Keratinocyte (primary cell): ENCODE data around the gene HSPBP1. TPM values are rescaled to one million over a fixed set of nuclear protein-coding genes. Genes with fewer than 3 reads are reported as not detected.

Experiments
- DNase-seq: peaks from one replicate; pipeline ENCODE4 v3.0.0-alpha.2; 2011; ENCODE audit warnings: low read depth, missing footprints, low spot score
- FAIRE-seq: peaks from 2 replicates; lab custom pipeline; 2011; peaks lifted over from hg19 to GRCh38; lab: Jason Lieb, UNC
- H2AFZ ChIP-seq: 2 replicates; pipeline ENCODE4 v1.6.0; 2012; ENCODE audit warnings: low read length, control low read depth, inconsistent platforms; ENCODE audit not compliant: control insufficient read depth
- H3K27ac ChIP-seq: 2 replicates; pipeline ENCODE4 v1.5.1; 2011; ENCODE audit warnings: low read length; ENCODE audit not compliant: control insufficient read depth, insufficient read depth
- H3K27me3 ChIP-seq: 3 replicates; pipeline ENCODE4 v1.6.0; 2011; ENCODE audit warnings: low read length; ENCODE audit not compliant: control insufficient read depth, insufficient read depth; ENCODE audit errors: extremely low read depth
- H3K36me3 ChIP-seq, 2 experiments: 2 replicates in 1 of 2; 3 replicates in 1 of 2; pipeline ENCODE4 v1.5.1; 2011; ENCODE audit warnings: low read length in 2 of 2, mild to moderate bottlenecking in 1 of 2; ENCODE audit not compliant: control insufficient read depth in 2 of 2, insufficient read depth in 2 of 2; ENCODE audit errors: extremely low read depth in 1 of 2
- H3K4me1 ChIP-seq: 3 replicates; pipeline ENCODE4 v1.5.1; 2011; ENCODE audit warnings: low read length; ENCODE audit not compliant: control insufficient read depth, insufficient read depth; ENCODE audit errors: extremely low read depth
- H3K4me2 ChIP-seq: 3 replicates; pipeline ENCODE4 v1.6.0; 2011; ENCODE audit warnings: low read depth, low read length; ENCODE audit not compliant: control insufficient read depth, insufficient read depth; ENCODE audit errors: extremely low read depth
- H3K4me3 ChIP-seq, 3 experiments: fragments of 200-600 bp in 1 of 3; sonication (generic) in 1 of 3; 2 replicates in 2 of 3; 3 replicates in 1 of 3; pipeline ENCODE4 v1.5.1; 2011 to 2016; ENCODE audit warnings: low read length in 3 of 3, mild to moderate bottlenecking in 3 of 3, control low read depth in 2 of 3, inconsistent platforms in 1 of 3, low read depth in 1 of 3, mixed read lengths in 1 of 3, mixed run types in 1 of 3, moderate library complexity in 1 of 3; ENCODE audit not compliant: control insufficient read depth in 2 of 3, insufficient read depth in 2 of 3; ENCODE audit errors: extremely low read depth in 1 of 3
- H3K79me2 ChIP-seq: 2 replicates; pipeline ENCODE4 v1.6.0; 2012; ENCODE audit warnings: low read length; ENCODE audit not compliant: control insufficient read depth, insufficient read depth
- H3K9ac ChIP-seq: 3 replicates; pipeline ENCODE4 v1.6.0; 2011; ENCODE audit warnings: low read length; ENCODE audit not compliant: control insufficient read depth, insufficient read depth; ENCODE audit errors: extremely low read depth
- H3K9me1 ChIP-seq: 3 replicates; pipeline ENCODE4 v1.6.0; 2011; ENCODE audit warnings: low read length; ENCODE audit not compliant: control insufficient read depth, insufficient read depth; ENCODE audit errors: extremely low read depth
- H3K9me3 ChIP-seq: 2 replicates; pipeline ENCODE4 v1.5.1; 2012; ENCODE audit warnings: low read depth, low read length; ENCODE audit not compliant: control insufficient read depth
- H4K20me1 ChIP-seq: 3 replicates; pipeline ENCODE4 v1.6.0; 2011; ENCODE audit warnings: low read length; ENCODE audit not compliant: control insufficient read depth, insufficient read depth; ENCODE audit errors: extremely low read depth
- EZH2 ChIP-seq: IDR thresholded peaks from one replicate; pipeline ENCODE4 v1.6.1; 2012; ENCODE audit warnings: inconsistent platforms, mild to moderate bottlenecking, low read length, moderate library complexity
- dilution Hi-C: fragments of 300-500 bp; cut with MboI; formaldehyde crosslinking; loops from one replicate; pipeline ENCODE4 v1.7.0; 2020; ENCODE audit warnings: low sequenced_read_pairs; ENCODE audit not compliant: extremely low pct_ligation_motif_present
- polyA plus RNA-seq, 5 experiments: library from polyadenylated mRNA; depleted of rRNA in 3 of 5; stranded (reverse) in 3 of 5; stranded (forward) in 1 of 5; unstranded in 1 of 5; fragments of >200 nt; gene quantifications; 1 replicate in 1 of 5; 2 replicates in 3 of 5; 3 replicates in 1 of 5; pipeline versions ENCODE4 v1.2.1 to v1.2.3, GENCODE V29; 2011 to 2012; ENCODE audit warnings: missing spikeins in 2 of 5, low read depth in 1 of 5, low replicate concordance in 1 of 5
- TF ChIP-seq, protein P1 (sequence below), 3 experiments: IDR thresholded peaks in 1 of 3; conservative IDR thresholded peaks in 1 of 3; optimal IDR thresholded peaks in 1 of 3; 2 replicates in 2 of 3; 3 replicates in 1 of 3; pipeline versions ENCODE3 to v1.5.1; 2011; ENCODE audit warnings: low read length in 3 of 3, mild to moderate bottlenecking in 3 of 3, moderate library complexity in 2 of 3, control low read depth in 1 of 3, inconsistent platforms in 1 of 3; ENCODE audit not compliant: insufficient read depth in 2 of 3; ENCODE audit errors: extremely low read depth in 1 of 3

Gene HSPBP1
- polyA plus RNA-seq, 1 donor (not counting 4 experiments of a cell fraction or from before 2014, with no cell fraction given) = 20.2 TPM

DNA sequence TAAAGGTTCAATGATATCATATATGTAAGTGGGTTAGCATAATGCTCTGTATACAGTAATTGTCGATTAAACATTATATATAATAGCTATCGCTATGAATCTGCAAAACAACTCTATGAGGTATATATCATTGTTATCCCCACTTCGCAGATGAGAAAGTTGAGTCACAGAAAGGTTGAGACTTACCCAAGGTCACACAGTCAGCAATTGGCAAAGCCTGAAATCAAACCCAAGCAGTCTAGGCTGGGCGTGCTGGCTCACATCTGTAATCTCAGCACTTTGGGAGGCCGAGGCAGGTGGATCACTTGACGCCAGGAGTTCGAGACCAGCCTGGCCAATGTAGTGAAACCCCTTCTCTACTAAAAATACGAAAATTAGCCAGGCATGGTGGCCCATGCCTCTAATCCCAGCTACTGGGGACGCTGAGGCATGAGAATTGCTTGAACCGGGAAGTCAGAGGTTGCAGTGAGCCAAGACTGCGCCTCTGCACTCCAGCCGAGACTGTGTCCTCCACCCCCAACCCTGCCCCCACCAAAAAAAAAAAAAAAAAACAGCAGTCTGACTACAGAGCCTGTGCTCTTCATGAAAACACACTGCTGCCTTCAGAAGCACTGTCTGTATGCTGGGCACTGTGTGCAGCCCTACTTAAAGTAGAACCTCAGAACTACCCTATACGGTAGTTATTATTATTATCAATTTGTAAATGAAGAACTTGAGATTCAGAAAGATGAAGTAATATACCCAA lies 1.3 kb downstream of the HSPBP1 start:
- H2AFZ ChIP-seq = no peak overlapping the region
- H3K9me3 ChIP-seq = no peaks in the 10 kb centered on the region
- H3K27ac ChIP-seq = peak overlapping the region; percentile 80
- FAIRE-seq = no peak
- H3K4me2 ChIP-seq = peak overlapping the region; percentile 90
- peaks cover 12 to 15% of the 10 kb centered on the region in 2 experiments for H3K36me3 ChIP-seq
- TF ChIP-seq, protein P1, sequence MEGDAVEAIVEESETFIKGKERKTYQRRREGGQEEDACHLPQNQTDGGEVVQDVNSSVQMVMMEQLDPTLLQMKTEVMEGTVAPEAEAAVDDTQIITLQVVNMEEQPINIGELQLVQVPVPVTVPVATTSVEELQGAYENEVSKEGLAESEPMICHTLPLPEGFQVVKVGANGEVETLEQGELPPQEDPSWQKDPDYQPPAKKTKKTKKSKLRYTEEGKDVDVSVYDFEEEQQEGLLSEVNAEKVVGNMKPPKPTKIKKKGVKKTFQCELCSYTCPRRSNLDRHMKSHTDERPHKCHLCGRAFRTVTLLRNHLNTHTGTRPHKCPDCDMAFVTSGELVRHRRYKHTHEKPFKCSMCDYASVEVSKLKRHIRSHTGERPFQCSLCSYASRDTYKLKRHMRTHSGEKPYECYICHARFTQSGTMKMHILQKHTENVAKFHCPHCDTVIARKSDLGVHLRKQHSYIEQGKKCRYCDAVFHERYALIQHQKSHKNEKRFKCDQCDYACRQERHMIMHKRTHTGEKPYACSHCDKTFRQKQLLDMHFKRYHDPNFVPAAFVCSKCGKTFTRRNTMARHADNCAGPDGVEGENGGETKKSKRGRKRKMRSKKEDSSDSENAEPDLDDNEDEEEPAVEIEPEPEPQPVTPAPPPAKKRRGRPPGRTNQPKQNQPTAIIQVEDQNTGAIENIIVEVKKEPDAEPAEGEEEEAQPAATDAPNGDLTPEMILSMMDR (optimal IDR thresholded peaks at IDR 0.05 in 1 of 3, IDR thresholded peaks at IDR 0.05 in 1 of 3, conservative IDR thresholded peaks at IDR 0.05 in 1 of 3; ENCODE audit: extremely low read depth in 1 of 3, insufficient read depth in 2 of 3, low read length in 3 of 3) = no peak
- TF ChIP-seq EZH2 = no peak
- no peak for DNase-seq
- H3K4me3 ChIP-seq = peak overlapping the region; percentile 81 to 90 (median 81)
- H3K9me1 ChIP-seq = no peaks in the 10 kb centered on the region
- no peaks in the 10 kb centered on the region for H4K20me1 ChIP-seq
- dilution Hi-C loops = no loop called here
- H3K9ac ChIP-seq = no peak overlapping the region
- no peaks in the 10 kb centered on the region for H3K27me3 ChIP-seq
- H3K4me1 ChIP-seq = peaks cover 14% of the 10 kb centered on the region
- peaks cover 7% of the 10 kb centered on the region for H3K79me2 ChIP-seq

GRCh38 chr19:55277494-55277893 lies 2.4 kb downstream of the HSPBP1 start:
- Histone ChIP-seq H4K20me1 (no peaks in the 10 kb centered on the region), H3K4me2 (no peak overlapping the region), H3K9me3 (no peaks in the 10 kb centered on the region), H3K36me3 (peaks cover 16 to 20% of the 10 kb centered on the region in 2 experiments), H3K79me2 (peaks cover 7% of the 10 kb centered on the region), H3K9me1 (no peaks in the 10 kb centered on the region), H3K27ac (no peak overlapping the region), H3K4me1 (peaks cover 14% of the 10 kb centered on the region), H3K4me3 (no peak overlapping the region), H3K9ac (no peak overlapping the region), H3K27me3 (no peaks in the 10 kb centered on the region), H2AFZ (no peak overlapping the region)
- dilution Hi-C loops = no loop called here
- TF ChIP-seq EZH2 = no peak
- TF ChIP-seq, protein P1 (optimal IDR thresholded peaks at IDR 0.05 in 1 of 3, IDR thresholded peaks at IDR 0.05 in 1 of 3, conservative IDR thresholded peaks at IDR 0.05 in 1 of 3; ENCODE audit: extremely low read depth in 1 of 3, insufficient read depth in 2 of 3, low read length in 3 of 3) = no peak
- no peak for FAIRE-seq
- DNase-seq = no peak
